COLO668 (cell line): Measurements from ENCODE around the gene CYB561A3.

Source experiments
- DNase-seq: peaks from one replicate; lab custom pipeline; 2025; ENCODE audit not compliant: unreplicated experiment; lab: John Stamatoyannopoulos, UW

Gene CYB561A3

DNA sequence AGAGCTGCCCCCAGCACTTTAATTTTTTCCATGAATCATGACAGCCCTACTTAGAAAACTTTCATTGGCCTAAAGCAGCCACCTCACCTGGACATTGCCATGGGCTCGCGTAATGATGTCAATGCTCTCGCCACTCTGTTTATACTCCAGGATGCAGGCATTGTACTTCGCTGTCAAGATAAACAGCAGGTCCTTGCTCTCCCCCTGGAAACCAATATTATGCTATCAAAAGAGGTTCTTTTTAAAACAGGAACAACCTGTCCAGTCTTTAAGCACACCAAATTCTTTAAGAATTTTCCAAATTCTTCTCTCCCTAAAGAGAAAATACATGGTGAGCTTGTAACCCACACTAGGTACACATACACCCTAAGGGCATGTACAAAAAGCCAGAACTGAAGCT lies 31.8 kb downstream of the CYB561A3 start:
- no peak for DNase-seq

- no peak for DNase-seq
Observed at GRCh38 chr11:61328351-61328750, 33.3 kb downstream of the CYB561A3 start.

DNA sequence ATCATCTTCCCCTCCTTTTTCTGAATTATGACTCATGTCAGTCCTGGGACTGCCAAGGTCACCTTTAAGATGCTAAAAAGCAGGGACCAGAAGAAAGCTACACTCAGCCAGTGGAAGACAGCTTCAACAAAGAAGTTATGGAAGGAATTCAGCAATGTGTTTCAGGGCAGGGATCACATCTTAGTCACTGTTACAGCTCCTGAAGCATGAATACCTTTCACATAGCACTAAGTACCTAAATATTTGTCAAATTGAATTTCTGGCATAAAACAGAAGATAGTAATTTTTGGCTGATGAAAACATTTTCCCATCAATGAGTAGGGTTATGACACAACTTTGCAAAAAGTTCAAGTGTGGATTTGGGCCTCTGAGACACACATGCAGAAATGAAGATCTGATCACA lies 34.0 kb downstream of the CYB561A3 start:
- DNase-seq = no peak

DNA sequence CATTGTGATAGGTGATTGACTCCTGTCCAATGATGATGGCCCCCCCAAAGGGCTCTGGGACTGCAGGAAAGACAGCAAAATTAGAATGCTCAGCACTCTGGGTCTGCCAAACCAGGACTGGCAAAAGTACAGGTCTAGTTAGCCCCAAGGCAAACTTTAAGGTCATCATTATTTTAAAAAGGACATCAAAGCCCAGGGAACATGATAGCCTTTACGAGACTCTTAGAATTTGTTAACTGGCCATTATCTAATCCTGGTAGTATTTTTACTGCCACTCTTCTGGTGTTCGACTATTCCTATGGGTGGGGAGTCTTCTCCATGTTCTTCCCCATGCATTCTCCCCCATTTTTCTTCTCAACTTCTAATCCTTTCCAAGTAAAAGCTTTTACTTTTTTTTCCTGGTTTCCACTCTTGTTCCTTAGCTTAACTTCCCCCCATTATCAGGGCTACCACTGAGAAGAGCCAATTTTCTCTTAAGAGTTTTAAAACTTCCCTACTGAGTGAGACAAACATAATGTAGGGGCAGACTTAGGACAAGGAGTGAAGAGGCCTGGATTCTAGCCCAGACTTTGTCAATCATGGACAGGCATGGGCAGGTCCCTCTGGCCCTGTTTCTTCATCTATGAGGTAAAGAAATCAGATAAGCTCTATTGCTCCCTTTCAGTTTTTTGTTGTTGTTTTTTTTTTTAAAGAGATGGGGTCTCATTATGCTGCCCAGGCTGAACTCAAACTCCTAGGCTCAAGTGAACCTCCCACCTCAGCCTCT lies 35.9 kb downstream of the CYB561A3 start:
- no peak for DNase-seq

DNA sequence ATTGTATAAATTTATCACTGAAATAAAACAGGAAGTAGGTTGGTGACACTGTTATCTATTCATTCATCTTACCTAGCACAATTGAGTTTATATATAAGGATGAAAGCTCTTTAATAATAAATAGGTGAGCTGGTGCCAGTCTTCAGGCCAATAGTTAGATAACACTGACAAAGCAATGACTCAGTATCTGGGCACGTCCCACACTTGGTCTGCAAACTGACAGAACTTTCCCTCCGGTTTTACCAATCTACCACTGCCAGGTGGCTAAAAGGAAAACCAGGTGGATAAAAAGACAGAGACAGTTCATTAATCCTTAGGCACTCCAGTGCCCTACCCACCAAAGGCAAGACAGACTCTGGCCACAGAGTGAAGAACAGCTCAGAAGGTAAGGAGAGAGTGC lies 46.4 kb downstream of the CYB561A3 start:
- DNase-seq = no peak

GRCh38 chr11:61310749-61311148 lies 50.9 kb downstream of the CYB561A3 start:
- DNase-seq = no peak

- DNase-seq = no peak
Observed at GRCh38 chr11:61309739-61310138, 51.9 kb downstream of the CYB561A3 start.

- no peak for DNase-seq
Observed at GRCh38 chr11:61309141-61309540, 52.5 kb downstream of the CYB561A3 start.

GRCh38 chr11:61307354-61307753 lies 54.3 kb downstream of the CYB561A3 start:
- DNase-seq = no peak

DNA sequence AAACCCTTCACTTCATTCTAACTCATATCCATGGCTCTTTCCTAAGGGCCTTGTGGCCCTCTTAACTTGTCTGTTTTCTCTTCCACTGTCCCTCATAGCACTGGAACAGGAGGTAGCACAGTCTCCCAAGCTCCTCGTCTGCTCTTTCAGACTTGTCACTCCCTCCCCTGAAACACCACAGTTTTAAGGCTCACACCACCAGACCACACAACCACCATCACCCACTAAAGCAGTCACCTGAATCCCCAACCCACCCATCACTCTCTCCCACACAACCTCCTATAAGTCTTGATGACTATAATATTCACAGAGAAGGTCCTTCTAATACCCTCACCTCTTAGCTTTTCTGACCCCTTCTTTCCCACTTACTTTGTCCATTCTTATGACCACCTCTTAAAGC lies 55.5 kb downstream of the CYB561A3 start:
- DNase-seq = no peak

DNA sequence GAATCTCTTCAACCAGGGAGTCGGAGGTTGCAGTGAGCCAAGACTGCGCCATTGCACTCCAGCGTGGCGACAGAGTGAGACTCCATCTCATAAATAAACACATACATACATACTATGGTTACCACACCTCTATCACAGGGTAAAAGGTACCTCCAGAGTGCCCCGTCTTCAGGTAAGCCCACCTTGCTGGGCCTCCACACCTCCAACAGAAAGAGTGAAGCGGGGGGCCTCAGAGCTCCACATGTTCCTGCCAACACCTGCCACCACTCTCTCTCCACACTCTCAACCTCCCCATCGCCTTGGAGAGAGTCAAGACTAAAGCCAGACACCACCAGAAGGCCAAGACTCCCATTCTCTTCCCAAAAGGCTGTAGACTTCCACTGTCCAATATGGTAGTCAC lies 56.3 kb downstream of the CYB561A3 start:
- no peak for DNase-seq

DNA sequence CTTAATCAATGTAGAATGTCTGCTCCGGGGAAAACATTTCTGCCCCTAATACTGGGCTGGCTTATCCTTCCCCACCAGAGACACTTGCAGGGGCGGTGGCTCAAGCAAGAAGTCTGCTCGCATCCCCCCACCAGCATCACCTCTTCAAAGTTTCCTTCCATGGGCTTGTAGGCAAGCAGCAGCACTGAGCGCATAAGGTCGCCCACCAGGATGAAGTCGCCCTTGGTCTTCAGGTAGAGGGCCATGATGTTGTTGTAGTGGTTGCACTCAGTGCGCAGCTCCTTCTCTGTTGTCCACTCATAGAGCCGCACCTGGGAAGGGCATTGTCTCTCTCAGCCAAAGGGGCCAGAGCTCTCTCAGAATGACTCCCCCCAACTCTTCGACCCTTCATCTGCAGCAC lies 58.0 kb downstream of the CYB561A3 start:
- no peak for DNase-seq

- DNase-seq = no peak
Observed at GRCh38 chr11:61302550-61302949, 59.1 kb downstream of the CYB561A3 start.
